GM15510 (cell line): ENCODE data around the gene LRRC51.
A peak's percentile ranks its signal among the peaks of the same experiment; 100 is the strongest.

Experiments
- POLR2A ChIP-seq: IDR thresholded peaks from 3 replicates; pipeline ENCODE4 v1.6.1; 2011; ENCODE audit warnings: borderline replicate concordance; ENCODE audit not compliant: insufficient read length; ENCODE audit errors: extremely low read depth

Gene LRRC51

DNA sequence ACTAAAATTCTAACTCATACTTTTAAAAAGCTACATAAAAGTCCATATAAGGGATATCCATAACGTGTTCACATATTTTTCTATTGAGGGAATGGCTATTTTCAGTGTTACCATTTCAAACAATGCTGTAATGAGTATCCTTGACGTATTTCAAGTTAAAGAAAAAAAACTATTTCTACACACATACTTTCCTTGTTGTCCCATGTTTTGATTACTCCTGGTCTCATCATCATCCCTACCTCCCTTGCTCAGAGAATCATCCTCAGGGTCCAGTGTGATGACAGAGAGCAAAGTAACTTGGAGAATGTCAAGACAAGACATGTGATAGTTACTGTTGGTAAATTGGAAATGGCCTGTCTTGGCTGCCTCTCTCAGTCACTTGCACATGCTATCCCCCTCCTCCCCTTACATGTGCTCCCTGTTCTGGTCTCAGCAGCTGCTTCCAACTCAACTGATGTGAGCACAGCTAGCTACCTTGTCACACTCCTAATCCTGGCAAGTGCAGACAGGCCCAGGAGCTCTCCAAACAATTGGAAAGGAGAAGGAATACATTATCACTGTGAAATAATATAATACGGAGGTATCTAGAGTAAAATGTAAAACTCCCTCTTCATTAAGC, 22.1 kb upstream of the LRRC51 start:
- no peak for TF ChIP-seq POLR2A

GRCh38 chr11:72061739-72062396, 18.8 kb upstream of the LRRC51 start:
- TF ChIP-seq POLR2A: no peak

- TF ChIP-seq POLR2A: no peak
Observed at GRCh38 chr11:72066855-72067254, 13.8 kb upstream of the LRRC51 start.

- TF ChIP-seq POLR2A: no peak
Observed at GRCh38 chr11:72067266-72067665, 13.4 kb upstream of the LRRC51 start.

DNA sequence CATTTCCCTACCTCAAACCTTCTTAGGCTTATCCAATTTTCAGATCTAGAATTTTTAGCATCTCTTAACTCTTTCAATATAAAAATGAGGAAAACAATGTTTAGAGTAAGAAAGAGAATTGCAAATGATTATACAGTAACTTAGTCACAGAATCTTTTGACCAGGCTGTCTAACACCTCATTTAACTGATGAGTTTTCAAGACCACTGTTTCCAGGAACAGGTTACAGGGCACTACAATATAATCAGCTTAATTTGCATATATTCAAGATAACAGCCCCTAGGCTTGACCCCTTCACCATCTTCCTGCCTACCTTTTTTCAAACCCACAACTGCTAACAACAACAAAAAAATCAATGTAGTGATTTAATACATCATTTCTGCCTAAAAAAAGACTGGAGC, 13.0 kb upstream of the LRRC51 start:
- TF ChIP-seq POLR2A: no peak

DNA sequence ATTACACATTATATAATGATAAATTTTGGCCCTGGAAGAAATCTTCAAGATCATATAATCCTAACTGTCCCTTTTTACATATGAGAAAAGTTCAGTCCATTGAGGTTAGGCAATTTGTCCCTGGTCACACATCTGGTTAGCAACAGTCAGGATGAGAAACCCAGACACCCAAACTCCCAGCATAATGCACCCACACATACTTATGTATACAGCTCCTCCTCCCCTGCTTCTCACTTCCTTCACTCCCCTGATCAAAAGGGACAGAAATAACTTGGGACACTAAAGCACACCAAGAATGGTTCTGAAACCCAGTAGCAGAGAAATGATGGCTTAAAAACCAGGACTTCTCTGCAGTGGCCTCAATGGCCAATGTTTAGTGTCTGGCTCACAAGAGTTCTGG, 11.4 kb upstream of the LRRC51 start:
- no peak for TF ChIP-seq POLR2A

- peak; percentile 31 for TF ChIP-seq POLR2A
Observed at GRCh38 chr11:72069787-72070251, 10.8 kb upstream of the LRRC51 start.

GRCh38 chr11:72070491-72070890, 10.2 kb upstream of the LRRC51 start:
- TF ChIP-seq POLR2A: no peak

GRCh38 chr11:72072348-72072747, 8.3 kb upstream of the LRRC51 start:
- TF ChIP-seq POLR2A: no peak

GRCh38 chr11:72075109-72075508, 5.5 kb upstream of the LRRC51 start:
- TF ChIP-seq POLR2A: no peak

DNA sequence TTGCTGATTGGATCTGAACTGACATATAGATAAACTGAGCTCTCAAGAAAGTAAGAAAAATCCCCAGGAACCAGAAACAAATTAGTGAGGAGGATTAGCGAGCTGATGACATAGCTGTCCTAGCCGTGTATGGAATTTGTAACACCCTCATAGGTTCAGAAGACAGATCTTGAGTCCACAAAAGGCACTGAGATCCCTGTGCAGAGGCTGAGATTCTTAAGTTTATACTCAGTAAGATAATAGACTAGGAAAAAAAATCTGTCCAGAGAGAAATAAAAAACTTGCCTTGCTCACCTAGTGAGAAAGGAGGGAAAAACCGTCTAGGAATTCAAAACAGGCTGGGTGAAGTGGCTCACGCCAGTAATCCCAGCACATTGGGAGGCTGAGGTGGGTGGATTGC, 4.9 kb upstream of the LRRC51 start:
- no peak for TF ChIP-seq POLR2A

DNA sequence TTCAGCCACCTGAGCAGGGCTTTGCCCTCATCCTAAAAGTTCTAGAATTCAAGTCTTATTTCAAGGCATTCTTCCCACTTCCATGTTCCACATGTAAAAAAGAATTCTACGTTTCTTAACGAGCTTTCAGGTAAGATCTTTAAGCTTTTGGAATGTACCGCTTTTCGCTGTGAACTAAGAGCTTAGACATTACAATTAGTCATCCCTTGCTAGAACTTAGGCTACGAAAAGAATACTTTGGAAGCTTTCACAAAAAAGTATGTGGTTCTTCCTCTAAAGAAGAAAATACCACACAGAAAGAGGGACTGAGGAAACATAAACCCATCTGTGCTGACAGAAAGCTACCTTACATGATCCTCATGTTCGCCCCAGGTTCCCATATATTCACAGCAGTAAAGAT, 2.2 kb upstream of the LRRC51 start:
- no peak for TF ChIP-seq POLR2A

DNA sequence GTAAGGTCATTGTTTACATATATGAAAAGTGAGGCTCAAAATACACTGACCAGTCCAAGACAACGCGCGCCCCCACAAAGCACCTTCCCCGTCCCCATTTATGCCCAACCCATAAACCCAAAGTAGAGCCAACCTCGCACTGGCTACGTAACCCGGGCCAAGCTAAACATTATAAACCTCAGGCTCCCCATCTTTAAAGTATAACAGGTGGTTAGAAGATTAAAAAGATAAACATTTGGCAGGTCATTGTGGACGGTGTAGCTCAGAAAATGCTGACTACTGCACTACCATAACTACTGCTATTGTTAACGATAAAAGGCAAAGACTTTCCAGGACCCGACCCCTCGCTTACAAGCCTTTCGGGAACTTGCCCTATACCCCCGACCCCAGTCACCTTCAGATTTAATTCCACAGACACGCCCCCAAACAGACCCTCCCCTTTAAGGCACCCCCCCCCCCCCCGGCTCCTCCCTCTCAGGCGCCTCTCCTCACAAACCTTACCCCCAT, 778 bp upstream of the LRRC51 start:
- TF ChIP-seq POLR2A: no peak

GRCh38 chr11:72081184-72081644, 564 bp downstream of the LRRC51 start:
- TF ChIP-seq POLR2A: no peak

DNA sequence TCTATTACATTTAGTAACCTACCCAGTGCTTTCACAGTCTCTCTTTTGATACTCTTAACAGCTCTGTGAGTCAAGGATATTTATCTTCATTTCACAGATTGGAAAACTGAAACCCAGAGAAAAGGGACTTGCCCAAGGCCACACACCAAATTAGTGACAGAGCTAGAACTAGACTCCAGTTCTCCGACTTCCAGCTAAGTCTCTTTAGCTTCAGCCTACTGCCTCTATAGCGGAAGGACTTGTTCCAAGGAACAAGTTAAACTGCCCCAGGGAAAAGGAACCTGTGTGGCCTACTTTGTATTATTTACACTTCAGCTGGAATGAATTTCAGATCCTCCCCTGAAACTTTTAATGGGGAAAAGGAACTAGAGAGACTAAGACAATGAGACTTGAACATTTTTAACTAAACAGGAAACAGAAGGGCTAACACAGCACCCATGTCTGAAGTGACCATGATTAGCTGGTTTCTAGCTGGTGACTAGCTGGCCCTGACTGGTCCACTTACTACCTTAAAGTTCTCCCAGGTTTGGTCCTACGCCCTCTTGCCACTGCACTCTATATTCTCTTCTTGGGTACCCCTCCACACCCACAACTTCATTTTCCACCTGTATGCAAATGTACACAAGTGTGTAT, 1.3 kb downstream of the LRRC51 start:
- TF ChIP-seq POLR2A: no peak
